Activated gamma-delta T cell treated with anti-CD3 and anti-CD28 coated beads, Interleukin-2, amount 50 U/mL, for 16 hours (primary cell): ENCODE results near the gene SLC6A15.

ENCODE experiments used
- DNase-seq: peaks from one replicate; pipeline ENCODE4 v3.0.0-alpha.2; 2020; ENCODE audit warnings: low read depth

Gene SLC6A15

DNA sequence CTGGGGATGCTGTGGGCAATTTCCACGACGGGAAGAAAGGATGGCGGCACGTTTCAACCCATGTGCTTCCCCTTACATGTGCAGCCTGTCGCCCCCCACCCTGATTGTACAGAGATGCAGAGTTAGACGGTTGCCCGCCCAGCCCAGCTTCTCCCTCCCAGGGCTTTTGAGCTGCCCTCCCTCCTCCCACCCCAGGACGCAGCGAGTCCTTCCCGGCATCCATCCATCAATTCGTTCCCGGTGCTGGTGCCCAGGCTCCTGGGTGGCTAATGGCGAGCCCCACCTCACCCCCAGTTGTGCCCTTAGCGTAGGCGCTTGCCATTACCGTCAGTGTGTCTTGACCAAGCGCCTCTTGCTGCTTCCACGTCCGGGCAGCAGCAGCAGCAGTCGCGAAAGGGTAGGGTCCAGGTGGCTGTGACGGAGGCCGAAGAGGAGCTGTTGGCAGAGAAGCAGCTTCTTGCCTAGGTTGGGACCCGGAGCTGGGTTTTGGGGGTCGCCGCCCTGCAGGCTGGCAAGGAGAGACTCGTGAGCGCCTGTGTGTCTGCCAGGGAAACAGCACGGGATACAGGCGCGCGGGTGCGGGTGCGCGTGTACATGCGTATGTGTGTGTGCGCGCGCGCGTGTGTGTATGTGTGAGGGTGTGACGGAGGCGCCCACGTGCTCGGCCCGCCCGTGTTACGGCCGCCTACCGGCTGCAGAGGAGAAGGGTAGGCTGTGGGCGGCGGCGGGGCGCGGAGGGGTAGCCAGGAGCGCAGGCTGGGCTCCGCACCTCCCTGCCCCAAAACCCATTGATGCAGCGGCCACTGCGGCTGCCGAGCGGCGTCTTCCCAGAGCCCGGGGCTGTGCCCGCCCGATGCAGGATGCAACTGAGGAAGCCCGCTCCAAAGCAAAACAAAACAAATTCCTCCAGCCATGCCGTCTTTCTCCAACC lies at the start of gene SLC6A15:
Gene SLC6A15, minus strand, starts transcription at position 602 of the 931 bp plus-strand sequence. CDS start 20,679 bp downstream, outside the sequence.
- no peak for DNase-seq

DNA sequence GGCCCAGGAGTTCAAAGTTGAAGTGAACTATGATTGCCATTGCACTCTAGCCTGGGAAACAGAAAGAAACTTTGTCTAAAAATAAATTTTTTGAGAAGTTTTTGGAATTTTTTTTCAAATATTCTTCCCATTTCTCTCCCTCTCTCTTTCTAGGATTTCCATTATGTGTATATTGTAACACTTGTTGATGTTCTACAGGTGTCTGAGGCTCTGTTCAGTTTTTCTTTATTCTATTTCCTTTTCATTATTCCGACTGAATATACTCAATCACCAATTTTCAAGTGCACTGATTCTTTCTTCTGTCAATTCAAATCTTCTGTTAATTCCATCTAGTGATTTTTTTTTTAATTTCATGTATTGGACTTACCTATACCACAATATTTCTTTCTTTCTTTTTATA lies 48.3 kb upstream of the SLC6A15 start:
- DNase-seq, result no peak

DNA sequence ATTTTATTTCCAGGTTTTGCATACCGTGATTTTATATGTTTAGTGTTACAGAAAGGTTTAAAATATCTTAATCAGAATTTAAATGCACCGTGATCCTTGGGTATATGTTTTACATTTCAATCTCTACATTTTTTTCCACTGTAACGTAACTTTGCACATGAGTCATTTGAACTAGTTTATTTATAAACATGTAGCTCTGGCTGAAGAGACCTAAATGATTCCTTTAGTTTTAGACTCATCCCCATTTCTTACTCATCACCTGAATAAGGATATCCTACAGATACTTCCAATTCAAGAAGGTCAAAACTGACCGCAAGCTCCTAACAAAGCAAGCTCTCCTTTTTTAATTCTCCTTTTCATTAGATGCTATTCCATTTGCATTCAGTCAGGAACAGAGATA lies 42.7 kb upstream of the SLC6A15 start:
- no peak for DNase-seq

DNA sequence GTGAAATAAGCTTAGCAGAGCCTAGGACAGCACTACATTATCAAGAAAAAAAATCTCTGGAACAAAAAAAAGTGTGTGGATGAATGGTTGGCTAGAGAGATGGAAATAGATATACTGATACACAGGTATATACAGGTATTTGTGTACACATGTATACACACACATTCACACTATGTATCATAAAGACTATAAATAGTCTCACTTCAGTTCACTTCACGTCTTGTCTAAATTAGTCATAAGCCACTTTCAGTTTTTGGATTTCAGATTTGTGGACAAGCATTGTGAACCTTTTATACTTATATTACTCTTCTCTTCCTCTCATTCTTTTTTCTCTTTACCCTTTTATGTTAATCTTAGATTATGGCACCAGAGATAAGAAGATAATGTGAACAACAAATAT lies 41.8 kb upstream of the SLC6A15 start:
- no peak for DNase-seq

DNA sequence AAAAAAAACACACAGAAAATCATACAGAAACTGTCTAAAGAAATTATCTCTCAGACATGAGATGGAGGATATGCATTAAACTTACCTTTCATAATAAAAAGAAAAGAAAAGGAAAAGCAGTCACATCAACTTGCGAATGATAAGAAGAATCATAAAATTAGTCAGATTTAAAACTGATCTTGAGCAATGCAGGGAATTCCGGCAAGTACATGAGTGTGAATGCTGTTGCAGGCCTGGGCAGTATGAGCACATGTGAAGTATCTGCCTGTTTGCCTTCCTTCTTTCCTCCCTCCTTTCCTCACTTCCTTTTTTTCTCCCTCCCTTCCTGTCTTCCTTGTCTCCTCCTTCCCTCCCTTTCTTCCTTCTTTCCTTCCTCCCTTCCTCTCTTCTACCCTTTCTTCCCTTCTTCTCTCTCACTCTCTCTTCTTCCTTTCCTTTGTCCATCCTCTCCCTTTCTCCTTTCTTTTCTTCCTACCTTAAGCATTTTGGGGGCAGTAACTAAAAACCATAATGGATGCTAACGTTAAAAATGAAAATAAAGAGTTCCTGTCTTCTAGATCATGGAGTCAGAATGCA lies 38.5 kb upstream of the SLC6A15 start:
- DNase-seq, result no peak

DNA sequence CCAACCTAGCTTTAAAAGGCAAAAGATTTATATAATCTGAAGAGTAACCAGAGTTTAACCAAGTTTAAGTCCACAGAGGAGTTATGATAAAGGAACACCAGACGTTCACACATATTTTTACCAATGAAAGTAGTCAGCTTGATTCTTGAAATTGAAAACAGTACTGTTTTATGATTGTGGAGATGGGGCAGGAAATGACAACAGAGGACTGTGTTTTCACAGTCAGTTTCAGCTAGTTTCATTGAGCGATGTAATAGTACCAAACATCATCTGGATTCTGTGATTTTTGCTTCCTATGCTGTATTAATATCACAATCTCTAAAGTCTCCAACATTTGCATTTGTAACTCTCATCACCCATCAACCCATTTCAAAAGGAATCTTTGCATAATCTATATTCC lies 34.2 kb upstream of the SLC6A15 start:
- no peak for DNase-seq

DNA sequence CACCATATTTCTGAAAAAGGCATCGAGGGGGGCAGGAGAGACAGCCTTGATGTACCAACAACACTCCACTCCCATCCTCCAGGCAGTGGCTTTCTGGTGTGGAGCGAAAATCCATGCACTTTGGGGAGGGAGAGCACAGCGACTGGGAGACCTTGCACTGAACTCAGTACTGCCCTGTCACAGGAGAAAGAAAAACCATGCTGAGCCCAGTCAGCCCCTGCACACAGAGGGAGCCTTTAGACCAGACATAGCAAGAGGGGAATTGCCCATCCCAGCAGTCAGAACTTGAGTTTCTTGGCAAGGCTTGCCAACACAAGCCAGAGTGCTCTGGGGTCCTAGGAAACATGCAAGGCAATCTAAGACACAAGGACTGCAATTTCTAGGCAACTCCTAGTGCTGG lies 24.8 kb upstream of the SLC6A15 start:
- DNase-seq, result no peak

DNA sequence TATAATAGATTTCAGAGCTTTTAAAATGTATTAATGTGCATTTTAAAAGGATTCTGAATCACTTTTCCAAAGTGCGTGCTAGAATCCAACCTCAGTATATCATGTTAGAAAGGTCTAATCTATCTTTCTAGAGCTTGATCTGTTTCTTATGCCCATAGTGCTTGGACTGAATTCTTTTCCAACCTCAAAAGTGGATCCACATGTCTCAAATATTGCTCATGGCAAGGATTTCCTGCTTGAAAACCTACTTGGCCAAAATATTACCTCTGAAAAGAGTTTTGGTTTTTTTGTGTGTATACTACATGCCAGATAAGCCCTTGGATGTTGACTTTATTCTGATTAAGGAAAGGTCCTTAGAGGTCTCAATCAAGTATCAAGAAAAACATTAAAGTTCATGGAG lies 16.9 kb upstream of the SLC6A15 start:
- DNase-seq, result no peak

DNA sequence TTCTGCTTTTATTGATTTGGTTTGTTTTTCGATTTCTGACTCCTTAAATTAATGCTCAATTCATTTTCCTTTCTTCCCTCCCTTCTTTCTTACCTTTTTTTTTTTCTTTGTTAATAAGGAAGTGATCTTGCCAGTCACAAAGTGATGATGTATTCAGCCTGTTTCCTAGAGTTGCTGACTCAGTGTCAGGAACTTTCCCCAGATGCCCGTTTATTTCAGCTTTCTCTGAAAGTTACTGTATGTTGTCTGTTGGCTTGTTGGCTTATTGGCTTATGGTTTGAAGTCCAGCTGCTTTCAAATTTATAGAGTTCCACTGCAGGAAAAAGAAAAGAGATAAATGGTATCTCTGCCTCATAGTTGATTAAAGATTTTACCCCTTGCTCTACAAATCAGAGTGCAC lies 12.4 kb upstream of the SLC6A15 start:
- no peak for DNase-seq

DNA sequence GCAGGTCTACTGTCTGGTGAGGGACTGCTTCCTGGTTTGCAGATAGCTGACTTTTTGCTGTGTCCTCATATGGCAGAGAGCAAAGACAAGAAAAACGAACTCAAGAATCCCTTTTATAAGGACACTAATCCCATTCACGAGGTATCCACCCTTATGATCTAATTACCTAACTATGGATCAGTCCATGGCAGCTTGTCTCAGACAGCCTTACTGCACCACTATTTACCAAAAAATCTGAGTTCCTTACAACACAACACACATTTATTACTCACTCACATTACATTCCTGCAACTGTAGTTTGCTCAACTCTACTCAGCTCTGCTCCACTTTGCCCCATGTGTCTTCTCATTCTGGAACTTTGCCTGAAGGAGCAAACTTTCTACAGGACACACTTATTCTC lies 10.1 kb upstream of the SLC6A15 start:
- DNase-seq, result no peak

DNA sequence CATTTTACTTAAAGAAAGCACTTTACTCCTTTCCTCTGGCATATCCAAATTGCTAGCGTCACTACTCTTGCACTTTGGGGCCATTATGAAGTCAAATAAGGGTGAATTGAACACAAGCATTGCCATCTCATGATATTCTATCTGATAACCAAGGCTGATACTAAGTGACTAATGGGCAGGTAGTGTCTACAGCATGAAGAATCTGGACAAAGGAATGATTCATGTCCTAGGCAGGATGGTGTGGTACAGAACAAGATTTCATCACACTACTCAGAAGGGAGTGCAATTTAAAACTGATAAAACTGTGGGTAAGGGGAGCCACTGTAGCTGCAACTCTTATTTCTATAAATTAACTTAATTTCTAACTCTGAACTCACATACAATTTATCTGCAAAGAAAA lies 7.7 kb upstream of the SLC6A15 start:
- DNase-seq, result no peak

DNA sequence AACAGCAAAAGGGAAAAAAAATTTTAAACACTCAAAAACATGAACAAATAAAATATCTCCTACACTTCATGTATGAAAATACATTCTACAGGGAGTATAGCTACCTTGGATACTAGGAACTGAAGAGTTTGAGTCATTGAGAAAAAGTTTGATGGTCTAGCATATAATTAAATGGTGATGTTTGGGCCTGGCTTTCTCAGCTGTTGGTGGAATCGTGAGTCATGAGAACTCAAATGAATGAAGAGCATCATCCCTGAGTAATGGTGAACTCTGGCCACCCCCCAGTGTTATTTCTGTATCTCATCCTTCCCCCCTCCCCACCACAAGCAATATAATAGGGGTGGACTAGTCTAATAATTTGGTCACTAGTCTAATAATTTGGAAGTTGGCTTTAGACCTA lies 6.7 kb upstream of the SLC6A15 start:
- no peak for DNase-seq

DNA sequence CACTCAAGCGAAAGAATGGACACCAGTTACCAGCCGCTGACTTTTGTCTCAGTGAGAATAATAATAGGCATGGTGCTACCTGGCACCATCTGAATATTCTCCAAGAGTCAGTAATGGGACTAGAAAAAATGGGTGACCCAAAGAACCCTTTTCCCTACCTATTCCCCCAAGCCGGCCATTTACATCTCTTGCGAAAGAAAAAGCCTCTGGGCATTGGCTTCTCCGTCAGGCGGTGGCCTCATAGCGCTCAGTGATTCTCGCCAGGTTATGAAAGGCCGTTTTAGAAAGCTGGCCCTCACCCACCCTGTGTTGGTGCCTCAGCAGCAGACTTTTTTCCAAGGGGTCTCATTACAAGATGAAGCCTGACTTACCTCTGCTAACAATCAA lies 523 bp upstream of the SLC6A15 start:
- no peak for DNase-seq

DNA sequence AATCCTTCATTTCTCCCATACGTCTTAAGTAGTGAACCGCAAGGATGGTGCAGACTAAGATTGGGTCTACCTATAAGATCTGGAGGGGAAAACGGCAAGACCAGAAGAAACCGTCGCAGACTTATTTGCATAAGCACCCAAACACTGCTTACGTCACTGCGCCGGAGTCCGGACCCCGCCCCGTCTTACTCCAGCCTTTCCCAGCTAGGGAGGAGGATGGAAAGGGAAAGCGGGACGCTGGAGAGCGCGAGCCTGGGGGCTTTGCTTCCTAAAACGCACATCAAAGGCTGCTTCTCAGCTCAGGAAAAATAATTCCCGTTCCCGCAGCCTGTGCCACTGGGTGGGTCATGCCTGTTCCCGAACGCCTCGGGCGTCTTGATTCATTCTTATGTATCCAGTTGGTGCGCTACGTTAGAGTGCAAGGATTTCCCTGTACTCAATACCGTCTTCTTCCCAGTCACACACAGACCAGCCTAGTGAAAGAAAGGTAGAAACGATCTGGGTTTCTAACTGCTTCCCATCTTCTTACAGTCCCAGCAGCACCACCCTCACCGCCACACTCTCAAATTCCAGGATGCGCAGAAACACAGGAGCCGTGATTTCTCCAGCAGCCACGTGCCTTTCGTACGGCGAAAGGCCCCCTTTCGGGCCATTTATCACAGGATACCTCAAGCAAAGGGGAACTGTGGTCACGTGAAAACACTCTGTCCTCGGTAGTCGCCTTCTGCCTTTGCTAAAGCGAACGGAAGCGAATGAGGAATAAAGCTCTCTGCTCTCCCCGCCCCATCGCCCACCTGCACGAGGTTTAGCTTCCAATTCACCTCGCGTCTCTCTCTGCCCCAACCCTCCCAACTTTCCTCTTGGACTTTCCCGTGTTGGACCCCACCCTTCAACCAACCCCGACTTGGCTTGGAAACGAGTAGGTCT lies 1.1 kb downstream of the SLC6A15 start:
- DNase-seq, result no peak

DNA sequence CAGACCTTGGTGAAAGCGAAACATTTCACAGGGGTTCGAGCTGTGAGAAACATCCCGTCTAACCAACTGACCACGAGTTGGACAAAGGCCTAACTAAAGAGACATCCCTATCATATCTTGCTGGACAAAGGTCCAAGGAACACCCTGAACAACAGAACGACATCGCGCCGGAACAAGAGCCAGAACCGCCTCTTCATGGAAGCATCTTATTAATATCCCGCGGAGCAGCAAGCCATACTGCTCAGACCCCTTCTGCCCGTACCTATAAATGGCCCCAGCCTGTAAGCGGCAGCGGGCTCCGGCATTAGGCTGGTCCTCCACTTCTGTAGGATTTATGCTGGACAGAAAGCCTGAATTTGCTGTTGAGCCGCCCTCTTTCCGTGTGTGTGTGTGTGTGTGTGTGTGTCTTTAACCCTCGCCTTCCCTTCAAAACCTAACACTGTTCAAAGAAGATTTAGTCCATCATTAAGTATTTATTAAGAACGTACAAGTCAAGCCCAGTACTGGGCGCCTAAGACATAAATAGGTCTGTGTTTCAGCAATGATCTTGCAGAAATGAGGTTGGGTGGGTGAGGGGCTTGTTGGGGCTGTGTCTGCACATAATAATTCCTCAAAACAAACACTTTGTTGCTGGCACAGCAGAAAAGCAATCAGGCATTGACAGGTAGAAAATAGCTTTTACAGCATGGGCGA lies 1.9 kb downstream of the SLC6A15 start:
- DNase-seq, result no peak

DNA sequence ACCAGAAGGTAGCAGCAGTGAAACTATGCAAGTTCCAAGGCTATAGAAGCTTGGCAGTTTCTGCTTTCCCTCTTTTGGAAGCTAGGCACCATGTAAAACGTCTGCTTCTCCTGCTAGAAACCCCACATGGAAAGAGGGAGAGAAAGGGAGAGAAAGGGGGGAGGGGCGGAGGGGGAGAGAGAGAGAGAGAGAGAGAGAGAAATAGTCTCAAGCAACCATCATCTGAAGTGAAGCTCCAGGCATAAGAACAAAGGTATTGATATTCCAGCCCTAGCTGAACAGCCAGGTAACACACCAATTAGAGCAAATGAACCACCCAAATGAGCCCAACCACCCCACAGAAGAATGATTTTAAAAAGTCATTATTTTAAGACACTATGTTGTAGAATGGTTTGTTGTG lies 8.5 kb downstream of the SLC6A15 start:
- DNase-seq, result no peak

DNA sequence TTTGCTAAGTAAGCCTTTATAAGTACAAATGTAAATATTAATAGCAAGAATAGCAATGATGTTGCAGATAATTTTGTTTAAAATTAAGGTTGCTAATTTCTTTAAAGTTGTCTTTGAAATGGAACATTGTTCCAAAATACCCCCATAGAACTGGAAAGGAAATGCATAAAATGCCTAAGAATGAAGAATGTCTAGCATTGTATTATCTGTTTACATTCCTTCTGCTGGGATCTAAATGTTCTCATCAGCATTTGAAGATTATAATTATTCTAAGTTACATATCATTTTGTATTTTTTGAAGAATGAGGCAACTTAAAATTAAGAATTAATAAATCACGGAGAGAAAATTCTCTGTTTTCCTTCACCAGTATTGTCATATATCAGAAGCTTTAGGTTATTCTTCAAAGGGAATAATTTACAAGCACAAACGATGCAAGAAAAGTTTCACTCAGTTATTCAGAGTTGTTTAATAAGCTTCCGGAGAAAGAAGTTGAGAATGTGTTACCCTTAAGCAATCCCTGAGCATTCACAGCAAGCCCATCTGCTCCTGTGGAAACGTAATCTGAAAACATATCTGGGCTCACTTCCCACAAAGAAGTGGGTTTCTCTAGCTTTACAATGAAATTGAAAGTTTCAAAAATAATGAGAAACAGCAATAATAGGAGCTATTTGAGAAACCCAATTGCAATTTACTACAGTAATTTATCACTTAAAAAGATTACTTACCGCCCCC lies 21.3 kb downstream of the SLC6A15 start:
- no peak for DNase-seq

DNA sequence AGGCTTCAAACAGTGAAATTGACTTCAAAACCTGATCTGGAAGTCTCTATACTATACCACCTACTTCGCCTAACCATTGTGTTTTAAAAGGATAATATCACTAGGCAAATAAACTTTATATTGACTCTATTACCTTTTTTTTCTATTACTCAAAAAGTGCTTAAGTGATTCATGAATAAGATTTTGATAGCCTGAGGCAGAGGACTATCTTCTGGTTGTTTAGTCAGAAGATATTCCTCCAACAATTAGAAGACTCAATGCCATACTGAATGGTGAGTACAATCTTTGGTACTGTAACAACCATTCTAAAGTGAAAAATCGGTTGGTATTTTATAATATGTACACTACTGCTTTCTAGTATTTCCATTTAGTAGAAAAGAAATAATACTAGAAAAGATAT lies 22.8 kb downstream of the SLC6A15 start:
- no peak for DNase-seq

DNA sequence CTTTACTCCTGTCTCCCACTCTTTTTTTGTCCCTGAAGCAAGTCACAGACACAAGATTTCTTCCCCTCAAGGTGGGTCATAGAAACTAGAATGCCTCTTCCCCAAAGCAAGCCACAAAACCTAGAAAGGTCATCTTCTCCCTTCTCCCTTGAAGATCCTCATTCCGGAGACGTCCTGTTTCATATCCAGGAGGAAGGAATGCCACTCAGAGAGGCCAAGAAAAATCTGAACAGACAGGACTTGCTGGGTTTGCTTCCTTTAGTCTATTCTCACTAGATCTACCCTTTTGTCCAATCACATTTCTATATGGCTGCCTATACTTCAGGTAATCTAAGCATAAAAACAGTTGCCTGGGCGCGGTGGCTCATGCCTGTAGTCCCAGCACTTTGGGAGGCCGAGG lies 23.7 kb downstream of the SLC6A15 start:
- no peak for DNase-seq

DNA sequence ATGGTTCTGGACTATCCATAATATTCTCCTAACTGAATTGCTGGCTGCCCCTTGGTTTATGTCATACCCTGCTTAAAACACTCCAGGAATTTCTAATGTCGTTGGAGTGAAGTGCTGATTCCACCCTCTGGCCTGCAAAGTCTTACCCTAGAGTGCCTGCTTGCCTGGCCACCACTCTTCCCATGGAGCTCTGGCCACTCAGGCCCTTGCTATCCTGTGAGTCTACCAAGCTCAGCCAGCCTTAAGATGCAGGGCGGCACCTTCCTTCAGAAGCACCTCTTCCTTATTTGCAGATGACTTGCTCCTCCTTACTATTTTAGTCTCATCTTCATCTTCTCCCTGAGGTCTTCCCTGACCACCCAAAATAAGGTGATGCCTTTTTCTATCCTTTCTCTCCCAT lies 35.3 kb downstream of the SLC6A15 start:
- DNase-seq, result no peak

DNA sequence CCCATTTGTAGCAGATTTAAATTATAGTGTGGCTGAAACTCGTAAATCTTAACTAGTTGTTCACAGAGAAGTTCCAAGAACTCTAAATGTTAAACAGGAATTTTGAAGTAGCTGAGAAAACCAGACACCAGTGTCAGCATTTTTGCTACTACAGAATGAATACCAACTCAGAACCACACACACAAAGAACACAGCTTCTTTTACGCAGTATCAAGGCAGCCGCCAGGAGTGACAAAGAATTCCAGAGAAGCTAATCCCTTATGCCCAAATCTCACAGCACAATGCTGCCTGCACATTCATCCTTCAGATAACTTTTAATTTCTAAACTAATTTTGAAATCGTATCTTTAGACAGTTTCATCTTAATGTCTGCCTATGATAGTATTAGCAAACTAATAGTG lies 37.4 kb downstream of the SLC6A15 start:
- no peak for DNase-seq

DNA sequence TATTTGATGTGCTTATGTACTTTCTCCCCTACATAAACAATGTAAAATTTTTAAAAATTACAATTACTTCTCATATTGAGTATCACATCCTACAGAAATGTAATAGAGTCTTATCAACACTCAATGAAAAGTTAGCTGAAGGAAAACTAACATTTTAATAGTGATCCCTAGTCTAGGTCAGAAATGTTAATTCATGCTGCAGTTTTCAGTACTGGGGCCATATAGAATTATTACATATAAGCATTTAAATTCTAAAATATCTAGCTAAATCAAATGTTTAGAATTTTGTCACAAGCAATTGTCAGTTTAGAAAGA lies 37.8 kb downstream of the SLC6A15 start:
- no peak for DNase-seq
